ENCODE data around the gene C22orf23. TPM values are rescaled to one million over a fixed set of nuclear protein-coding genes. Genes with fewer than 3 reads are reported as not detected.

The C22orf23 gene
- total RNA-seq, 1 experiment from 2014 or later, result 0.47 TPM

DNA sequence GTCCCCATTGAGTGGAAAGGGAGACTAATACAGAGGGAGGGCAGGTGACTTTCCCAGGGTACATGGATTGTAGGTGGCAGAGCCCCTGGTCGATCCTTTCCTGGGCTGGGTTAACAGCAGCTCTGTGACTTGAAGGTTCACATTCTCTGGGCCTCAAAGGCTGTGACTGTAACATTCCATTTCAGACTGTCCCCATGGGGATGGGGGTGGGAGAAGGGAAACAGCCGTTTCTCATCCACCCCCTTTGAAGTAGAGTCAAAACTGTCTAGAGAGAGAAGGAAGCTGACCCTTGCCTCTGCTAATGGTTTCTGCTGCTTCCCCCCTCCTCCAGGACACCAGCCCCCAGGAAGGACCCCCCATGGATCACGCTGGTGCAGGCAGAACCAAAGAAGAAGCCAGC is 28.1 kb downstream of the C22orf23 start:
- Histone ChIP-seq H3K4me3 (replicated peaks in 1 of 2; ENCODE audit: low read depth in 1 of 2, low read length in 2 of 2) (no peak overlapping the region), H4K20me1 (ENCODE audit: insufficient read depth) (no peaks in the 10 kb centered on the region), H3K4me2 (ENCODE audit: low read length) (no peak overlapping the region), H3K9ac (ENCODE audit: low read length) (no peak overlapping the region), H3K27ac (ENCODE audit: low read depth, low read length) (no peak overlapping the region), H3K9me3 (ENCODE audit: control insufficient read depth in 1 of 2, insufficient read depth in 1 of 2, low read depth in 1 of 2, low read length in 2 of 2) (no peaks in the 10 kb centered on the region), H3K79me2 (ENCODE audit: insufficient read depth, low read length) (no peaks in the 10 kb centered on the region), H2AFZ (ENCODE audit: low read depth, low read length, poor library complexity, severe bottlenecking) (no peak overlapping the region), H3K27me3 (ENCODE audit: insufficient read depth, low read length) (no peaks in the 10 kb centered on the region), H3K9me2 (ENCODE audit: insufficient read depth) (no peaks in the 10 kb centered on the region), H3K36me3 (ENCODE audit: control insufficient read depth in 1 of 2, insufficient read depth in 2 of 2, low read length in 2 of 2) (peaks cover 7 to 18% of the 10 kb centered on the region in 2 experiments; a peak in 2 of 4 replicates), H3K4me1 (ENCODE audit: control insufficient read depth in 1 of 2, insufficient read depth in 2 of 2, low read length in 2 of 2) (no peaks in the 10 kb centered on the region)
- TF ChIP-seq FOSL1 (IDR thresholded peaks at IDR 0.05; ENCODE audit: low read depth), result no peak
- no peak for TF ChIP-seq POLR2A (IDR thresholded peaks at IDR 0.05; ENCODE audit: borderline replicate concordance, extremely low read depth, insufficient read depth, insufficient read length)
- no peak for TF ChIP-seq SIN3A (IDR thresholded peaks at IDR 0.05; ENCODE audit: low read depth)
- no peak for TF ChIP-seq RAD21 (IDR thresholded peaks at IDR 0.05; ENCODE audit: low read depth)
- DNase-seq (ENCODE audit: low read depth, low spot score) (no peak), ATAC-seq (no peak)
- intact Hi-C loops (cut with micrococcal nuclease), result no loop called here
- ChIA-PET CTCF (interaction anchor here (1.2 kb wide), 1 partner anchor 9 kb away, joined by 5 read pairs; no protein-coding TSS in a partner anchor), RAD21 (ENCODE audit: low non-redundant PET in 1 of 2, low total read pairs in 2 of 2, uncharacterized antibody in 2 of 2, unreplicated experiment in 2 of 2) (no interaction called here), POLR2A (no interaction called here)
- no TSS peak for BruUV-seq (replicated peaks)

DNA sequence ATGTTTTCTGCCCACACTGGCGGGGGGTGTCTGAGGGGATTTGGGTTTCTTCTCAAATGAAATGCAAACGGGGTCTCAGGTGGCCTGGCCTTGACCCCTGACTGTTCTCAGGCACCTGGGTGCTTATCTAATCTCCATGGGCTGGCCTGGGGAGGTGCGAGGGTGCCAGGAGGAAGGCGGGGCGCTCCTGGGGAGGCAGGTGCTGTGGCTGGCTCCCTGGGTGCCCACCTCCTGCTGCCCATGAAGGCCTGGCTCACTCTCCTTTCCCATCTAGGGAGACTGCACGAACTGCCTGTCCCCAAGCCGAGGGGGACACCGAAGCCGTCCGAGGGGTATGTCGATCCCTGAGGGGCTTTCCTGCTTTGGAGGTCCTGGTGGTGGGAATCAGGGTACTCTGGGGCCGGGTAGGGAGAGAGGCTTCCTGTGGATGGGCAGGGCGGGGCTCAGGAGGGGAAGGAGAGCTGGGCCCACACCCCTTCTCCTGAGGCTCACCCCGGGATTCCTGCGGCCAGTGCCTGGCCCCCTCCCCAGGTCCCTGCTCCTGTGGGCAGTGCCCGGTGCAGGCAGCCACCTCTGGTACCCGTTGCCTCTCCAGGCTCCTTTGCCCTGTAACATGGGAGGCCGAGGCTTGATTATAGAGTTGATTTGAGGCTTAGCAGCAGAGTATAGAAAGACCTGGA is 28.9 kb downstream of the C22orf23 start:
- DNase-seq (ENCODE audit: low read depth, low spot score) (no peak), ATAC-seq (no peak)
- Histone ChIP-seq H3K4me1 (ENCODE audit: control insufficient read depth in 1 of 2, insufficient read depth in 2 of 2, low read length in 2 of 2) (no peaks in the 10 kb centered on the region), H4K20me1 (ENCODE audit: insufficient read depth) (no peaks in the 10 kb centered on the region), H2AFZ (ENCODE audit: low read depth, low read length, poor library complexity, severe bottlenecking) (no peak overlapping the region), H3K9me3 (ENCODE audit: control insufficient read depth in 1 of 2, insufficient read depth in 1 of 2, low read depth in 1 of 2, low read length in 2 of 2) (no peaks in the 10 kb centered on the region), H3K9ac (ENCODE audit: low read length) (no peak overlapping the region), H3K36me3 (ENCODE audit: control insufficient read depth in 1 of 2, insufficient read depth in 2 of 2, low read length in 2 of 2) (peaks cover 7 to 20% of the 10 kb centered on the region in 2 experiments; a peak in 2 of 4 replicates), H3K9me2 (ENCODE audit: insufficient read depth) (no peaks in the 10 kb centered on the region), H3K4me2 (ENCODE audit: low read length) (no peak overlapping the region), H3K27me3 (ENCODE audit: insufficient read depth, low read length) (no peaks in the 10 kb centered on the region), H3K79me2 (ENCODE audit: insufficient read depth, low read length) (no peaks in the 10 kb centered on the region), H3K27ac (ENCODE audit: low read depth, low read length) (no peak overlapping the region; the same call in 1 of the 2 replicates), H3K4me3 (replicated peaks in 1 of 2; ENCODE audit: low read depth in 1 of 2, low read length in 2 of 2) (no peak overlapping the region)
- intact Hi-C loops (cut with micrococcal nuclease), result no loop called here
- RAD21 ChIA-PET (ENCODE audit: low non-redundant PET in 1 of 2, low total read pairs in 2 of 2, uncharacterized antibody in 2 of 2, unreplicated experiment in 2 of 2), result no interaction called here
- no TSS peak for BruUV-seq (replicated peaks)
- CTCF ChIA-PET, result interaction anchor here (1.2 kb wide), 1 partner anchor 10 kb away, joined by 5 read pairs; no protein-coding TSS in a partner anchor
- no peak for TF ChIP-seq POLR2A (IDR thresholded peaks at IDR 0.05; ENCODE audit: borderline replicate concordance, extremely low read depth, insufficient read depth, insufficient read length)
- POLR2A ChIA-PET, result no interaction called here
